Measurements from ENCODE around the gene PDLIM7.

PDLIM7 gene

GRCh38 chr5:177455661-177456590 is 41.5 kb downstream of the PDLIM7 start:
- peak; percentile 98 for DNase-seq

GRCh38 chr5:177455036-177455660 is 42.3 kb downstream of the PDLIM7 start:
- DNase-seq, result peak; percentile 90

GRCh38 chr5:177454397-177455035 is 42.9 kb downstream of the PDLIM7 start:
- DNase-seq, result peak; percentile 95

- no peak for DNase-seq
Measured at GRCh38 chr5:177453852-177454396, 43.5 kb downstream of the PDLIM7 start.

- DNase-seq, result no peak
Measured at GRCh38 chr5:177452688-177453638, 44.4 kb downstream of the PDLIM7 start.

- no peak for DNase-seq
Measured at GRCh38 chr5:177450667-177451424, 46.6 kb downstream of the PDLIM7 start.

GRCh38 chr5:177449140-177450061 is 48.0 kb downstream of the PDLIM7 start:
- no peak for DNase-seq

- no peak for DNase-seq
Measured at GRCh38 chr5:177448244-177448950, 49.0 kb downstream of the PDLIM7 start.

GRCh38 chr5:177447611-177448243 is 49.7 kb downstream of the PDLIM7 start:
- DNase-seq, result no peak

GRCh38 chr5:177447066-177447610 is 50.3 kb downstream of the PDLIM7 start:
- no peak for DNase-seq

GRCh38 chr5:177446200-177447065 is 51.0 kb downstream of the PDLIM7 start, which contains the start of gene PRR7:
Gene PRR7, plus strand, starts transcription at chr5:177446814. Its CDS starts 8,254 bp downstream, at chr5:177455068.
- DNase-seq, result peak; percentile 57

- no peak for DNase-seq
Measured at GRCh38 chr5:177445917-177446199, 51.5 kb downstream of the PDLIM7 start.

- DNase-seq, result no peak
Measured at GRCh38 chr5:177445052-177445916, 52.1 kb downstream of the PDLIM7 start.

- DNase-seq, result no peak
Measured at GRCh38 chr5:177444106-177445051, 53.0 kb downstream of the PDLIM7 start.

- no peak for DNase-seq
Measured at GRCh38 chr5:177443144-177443983, 54.0 kb downstream of the PDLIM7 start.

Data from activated T-cell treated with anti-CD3 and anti-CD28 coated beads for 4 hours (primary cell).